Measurements from ENCODE around the gene MYH9.

DNA sequence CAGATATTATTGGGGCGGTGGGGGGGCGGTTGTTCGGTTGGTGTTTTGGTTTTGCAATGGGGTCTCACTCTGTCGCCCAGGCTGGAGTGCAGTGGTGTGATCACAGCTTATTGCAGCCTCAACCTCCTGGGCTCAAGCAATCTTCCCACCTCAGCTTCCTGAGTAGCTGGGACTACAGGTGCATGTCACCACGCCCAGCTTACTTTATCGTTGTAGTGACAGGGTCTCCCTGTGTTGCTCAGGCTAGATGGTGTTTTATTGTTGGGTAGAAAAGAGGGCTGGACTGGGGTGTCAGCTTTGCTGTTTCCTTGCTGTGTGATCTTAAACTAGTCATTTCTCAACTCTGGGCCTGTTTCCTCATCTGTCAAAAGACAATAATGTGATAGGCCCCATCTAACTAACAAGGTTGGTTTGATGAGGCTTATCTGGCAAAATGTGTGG lies 17.5 kb upstream of the MYH9 start:
- TF ChIP-seq EZH2phosphoT487 (IDR thresholded peaks at IDR 0.05; ENCODE audit: unreplicated experiment) (no peak), POLR2AphosphoS5 (IDR thresholded peaks at IDR 0.05; ENCODE audit: low read depth) (no peak), JUNB (IDR thresholded peaks at IDR 0.05; ENCODE audit: unreplicated experiment) (no peak), EZH2 (IDR thresholded peaks at IDR 0.05; ENCODE audit: low read depth, unreplicated experiment) (no peak), ZNF331 (CRISPR knock-in tag; IDR thresholded peaks at IDR 0.05; ENCODE audit: low read depth) (no peak), CREB1 (CRISPR knock-in tag; IDR thresholded peaks at IDR 0.05; ENCODE audit: low read depth) (no peak), ZNF114 (CRISPR knock-in tag; IDR thresholded peaks at IDR 0.05) (no peak)
- TF ChIP-seq, protein P1, sequence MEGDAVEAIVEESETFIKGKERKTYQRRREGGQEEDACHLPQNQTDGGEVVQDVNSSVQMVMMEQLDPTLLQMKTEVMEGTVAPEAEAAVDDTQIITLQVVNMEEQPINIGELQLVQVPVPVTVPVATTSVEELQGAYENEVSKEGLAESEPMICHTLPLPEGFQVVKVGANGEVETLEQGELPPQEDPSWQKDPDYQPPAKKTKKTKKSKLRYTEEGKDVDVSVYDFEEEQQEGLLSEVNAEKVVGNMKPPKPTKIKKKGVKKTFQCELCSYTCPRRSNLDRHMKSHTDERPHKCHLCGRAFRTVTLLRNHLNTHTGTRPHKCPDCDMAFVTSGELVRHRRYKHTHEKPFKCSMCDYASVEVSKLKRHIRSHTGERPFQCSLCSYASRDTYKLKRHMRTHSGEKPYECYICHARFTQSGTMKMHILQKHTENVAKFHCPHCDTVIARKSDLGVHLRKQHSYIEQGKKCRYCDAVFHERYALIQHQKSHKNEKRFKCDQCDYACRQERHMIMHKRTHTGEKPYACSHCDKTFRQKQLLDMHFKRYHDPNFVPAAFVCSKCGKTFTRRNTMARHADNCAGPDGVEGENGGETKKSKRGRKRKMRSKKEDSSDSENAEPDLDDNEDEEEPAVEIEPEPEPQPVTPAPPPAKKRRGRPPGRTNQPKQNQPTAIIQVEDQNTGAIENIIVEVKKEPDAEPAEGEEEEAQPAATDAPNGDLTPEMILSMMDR (conservative IDR thresholded peaks at IDR 0.05; ENCODE audit: low read depth in 2 of 2) = no peak
- TF ChIP-seq, protein P2, sequence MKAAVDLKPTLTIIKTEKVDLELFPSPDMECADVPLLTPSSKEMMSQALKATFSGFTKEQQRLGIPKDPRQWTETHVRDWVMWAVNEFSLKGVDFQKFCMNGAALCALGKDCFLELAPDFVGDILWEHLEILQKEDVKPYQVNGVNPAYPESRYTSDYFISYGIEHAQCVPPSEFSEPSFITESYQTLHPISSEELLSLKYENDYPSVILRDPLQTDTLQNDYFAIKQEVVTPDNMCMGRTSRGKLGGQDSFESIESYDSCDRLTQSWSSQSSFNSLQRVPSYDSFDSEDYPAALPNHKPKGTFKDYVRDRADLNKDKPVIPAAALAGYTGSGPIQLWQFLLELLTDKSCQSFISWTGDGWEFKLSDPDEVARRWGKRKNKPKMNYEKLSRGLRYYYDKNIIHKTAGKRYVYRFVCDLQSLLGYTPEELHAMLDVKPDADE (IDR thresholded peaks at IDR 0.05) = no peak
- TF ChIP-seq, protein P3, sequence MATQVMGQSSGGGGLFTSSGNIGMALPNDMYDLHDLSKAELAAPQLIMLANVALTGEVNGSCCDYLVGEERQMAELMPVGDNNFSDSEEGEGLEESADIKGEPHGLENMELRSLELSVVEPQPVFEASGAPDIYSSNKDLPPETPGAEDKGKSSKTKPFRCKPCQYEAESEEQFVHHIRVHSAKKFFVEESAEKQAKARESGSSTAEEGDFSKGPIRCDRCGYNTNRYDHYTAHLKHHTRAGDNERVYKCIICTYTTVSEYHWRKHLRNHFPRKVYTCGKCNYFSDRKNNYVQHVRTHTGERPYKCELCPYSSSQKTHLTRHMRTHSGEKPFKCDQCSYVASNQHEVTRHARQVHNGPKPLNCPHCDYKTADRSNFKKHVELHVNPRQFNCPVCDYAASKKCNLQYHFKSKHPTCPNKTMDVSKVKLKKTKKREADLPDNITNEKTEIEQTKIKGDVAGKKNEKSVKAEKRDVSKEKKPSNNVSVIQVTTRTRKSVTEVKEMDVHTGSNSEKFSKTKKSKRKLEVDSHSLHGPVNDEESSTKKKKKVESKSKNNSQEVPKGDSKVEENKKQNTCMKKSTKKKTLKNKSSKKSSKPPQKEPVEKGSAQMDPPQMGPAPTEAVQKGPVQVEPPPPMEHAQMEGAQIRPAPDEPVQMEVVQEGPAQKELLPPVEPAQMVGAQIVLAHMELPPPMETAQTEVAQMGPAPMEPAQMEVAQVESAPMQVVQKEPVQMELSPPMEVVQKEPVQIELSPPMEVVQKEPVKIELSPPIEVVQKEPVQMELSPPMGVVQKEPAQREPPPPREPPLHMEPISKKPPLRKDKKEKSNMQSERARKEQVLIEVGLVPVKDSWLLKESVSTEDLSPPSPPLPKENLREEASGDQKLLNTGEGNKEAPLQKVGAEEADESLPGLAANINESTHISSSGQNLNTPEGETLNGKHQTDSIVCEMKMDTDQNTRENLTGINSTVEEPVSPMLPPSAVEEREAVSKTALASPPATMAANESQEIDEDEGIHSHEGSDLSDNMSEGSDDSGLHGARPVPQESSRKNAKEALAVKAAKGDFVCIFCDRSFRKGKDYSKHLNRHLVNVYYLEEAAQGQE (IDR thresholded peaks at IDR 0.05; ENCODE audit: unreplicated experiment) = no peak
